HepG2 (cell line): ENCODE results near the gene CAMK2D.

Source experiments
- CEBPB ChIP-seq: IDR thresholded peaks from 2 replicates; pipeline ENCODE4 v1.6.1; 2011; ENCODE audit warnings: low read depth, low read length, improper control_type of control experiment, borderline replicate concordance
- JUN ChIP-seq: sonication (generic); formaldehyde crosslinking; IDR thresholded peaks from 2 replicates; pipeline ENCODE4 v1.4.0; 2020; ENCODE audit warnings: mild to moderate bottlenecking, missing genetic modification reagents
- POLR2A ChIP-seq, 2 experiments: IDR thresholded peaks; 2 replicates each; pipeline ENCODE4 v1.6.1; 2011; ENCODE audit warnings: low read depth in 2 of 2, low read length in 2 of 2, mild to moderate bottlenecking in 1 of 2, moderate library complexity in 1 of 2; ENCODE audit not compliant: insufficient read depth in 1 of 2
- TP53 ChIP-seq: sonication (generic); formaldehyde crosslinking; conservative IDR thresholded peaks from 2 replicates; pipeline ENCODE4 v1.4.0; 2020; ENCODE audit warnings: missing genetic modification reagents
- ZNF24 ChIP-seq: fragments of 450-650 bp; IDR thresholded peaks from 2 replicates; pipeline ENCODE4 v1.6.1; 2017; ENCODE audit warnings: antibody characterized with exemption, mild to moderate bottlenecking

DNA sequence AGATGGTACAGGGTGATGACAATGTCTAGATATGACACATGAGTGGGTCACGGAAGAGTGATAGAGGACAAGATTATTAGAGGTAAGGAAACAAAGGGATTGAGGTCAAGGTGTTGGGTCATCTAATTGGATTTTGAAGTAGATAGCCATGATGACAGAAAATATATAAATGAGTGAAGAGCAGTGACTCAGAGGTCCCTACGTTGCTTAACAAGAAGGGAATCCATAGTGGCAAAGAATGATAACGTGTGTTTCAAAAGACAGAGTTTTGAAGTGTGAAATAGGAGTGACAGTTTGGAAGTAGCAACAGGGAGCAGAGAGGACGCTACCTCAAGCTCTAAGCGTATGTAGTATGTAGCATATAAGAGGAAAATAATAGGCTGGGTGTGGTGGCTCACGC lies 22.2 kb upstream of the CAMK2D start:
- TF ChIP-seq JUN (CRISPR knock-in tag) (no peak), TP53 (CRISPR knock-in tag) (no peak), POLR2A (IDR thresholded peaks at IDR 0.05; ENCODE audit: insufficient read depth in 1 of 2, low read depth in 2 of 2, low read length in 2 of 2) (no peak), ZNF24 (no peak), CEBPB (no peak)
